Mucosa of gallbladder (tissue), 1 donor: ENCODE measurements around the gene SLC26A4. TPM values are rescaled to one million over a fixed set of nuclear protein-coding genes. Genes with fewer than 3 reads are reported as not detected.

ENCODE experiments used
- DNase-seq: peaks from one replicate; pipeline ENCODE4 v3.0.0-alpha.2; 2020; ENCODE audit warnings: low spot score
- total RNA-seq: library from RNA; stranded (reverse); gene quantifications from one replicate; pipeline ENCODE4 v1.2.1, GENCODE V29; 2021
- donor health status: DM: no; HTN: no; CAD: no.

The SLC26A4 gene
- total RNA-seq, 1 donor from 2014 or later: 0.52 TPM

GRCh38 chr7:107661081-107661864 is 645 bp downstream of the SLC26A4 start:
- peak; percentile 11 for DNase-seq

- no peak for DNase-seq
Measured at GRCh38 chr7:107661865-107662379, 1.3 kb downstream of the SLC26A4 start.

GRCh38 chr7:107663196-107663595 is 2.6 kb downstream of the SLC26A4 start:
- DNase-seq: no peak

GRCh38 chr7:107666790-107667189 is 6.2 kb downstream of the SLC26A4 start:
- no peak for DNase-seq

GRCh38 chr7:107667341-107667740 is 6.7 kb downstream of the SLC26A4 start:
- DNase-seq: no peak

- DNase-seq: no peak
Measured at GRCh38 chr7:107668296-107668695, 7.7 kb downstream of the SLC26A4 start.

GRCh38 chr7:107672183-107672582 is 11.6 kb downstream of the SLC26A4 start:
- no peak for DNase-seq

GRCh38 chr7:107676249-107676648 is 15.6 kb downstream of the SLC26A4 start:
- DNase-seq: no peak

- no peak for DNase-seq
Measured at GRCh38 chr7:107678110-107678753, 17.6 kb downstream of the SLC26A4 start.

- no peak for DNase-seq
Measured at GRCh38 chr7:107680478-107680877, 19.9 kb downstream of the SLC26A4 start.

GRCh38 chr7:107682886-107683285 is 22.3 kb downstream of the SLC26A4 start:
- DNase-seq: no peak

GRCh38 chr7:107684287-107684686 is 23.7 kb downstream of the SLC26A4 start:
- no peak for DNase-seq

GRCh38 chr7:107684947-107685463 is 24.4 kb downstream of the SLC26A4 start:
- no peak for DNase-seq

- DNase-seq: no peak
Measured at GRCh38 chr7:107686816-107687387, 26.3 kb downstream of the SLC26A4 start.

GRCh38 chr7:107687656-107688055 is 27.0 kb downstream of the SLC26A4 start:
- DNase-seq: no peak

GRCh38 chr7:107689553-107689952 is 28.9 kb downstream of the SLC26A4 start:
- DNase-seq: no peak

- no peak for DNase-seq
Measured at GRCh38 chr7:107690084-107690483, 29.5 kb downstream of the SLC26A4 start.

- no peak for DNase-seq
Measured at GRCh38 chr7:107690611-107691010, 30.0 kb downstream of the SLC26A4 start.

- DNase-seq: no peak
Measured at GRCh38 chr7:107691716-107692115, 31.1 kb downstream of the SLC26A4 start.

- DNase-seq: no peak
Measured at GRCh38 chr7:107692501-107692900, 31.9 kb downstream of the SLC26A4 start.

- DNase-seq: no peak
Measured at GRCh38 chr7:107693396-107693795, 32.8 kb downstream of the SLC26A4 start.

- DNase-seq: no peak
Measured at GRCh38 chr7:107694386-107694785, 33.8 kb downstream of the SLC26A4 start.
